Smooth muscle cell (in vitro differentiated cells): ENCODE measurements around the gene TPCN2. TPM values are rescaled to one million over a fixed set of nuclear protein-coding genes. Genes with fewer than 3 reads are reported as not detected.

Experiments used
- DNase-seq: peaks from one replicate; lab custom pipeline; 2025; ENCODE audit not compliant: unreplicated experiment; lab: John Stamatoyannopoulos, UW
- H2AFZ ChIP-seq: fragments of 200-600 bp; sonication (generic); 2 replicates; pipeline ENCODE4 v1.6.0; 2016; ENCODE audit warnings: antibody characterized with exemption, low read depth, mild to moderate bottlenecking
- H3F3A ChIP-seq: fragments of 200-600 bp; sonication (generic); 2 replicates; pipeline ENCODE4 v1.6.0; 2017; ENCODE audit warnings: antibody characterized with exemption, low read depth
- H3K27ac ChIP-seq: fragments of 200-600 bp; sonication (generic); 2 replicates; pipeline ENCODE4 v1.5.1; 2016; ENCODE audit warnings: low read depth, mild to moderate bottlenecking
- H3K27me3 ChIP-seq: fragments of 200-600 bp; sonication (generic); 2 replicates; pipeline ENCODE4 v1.6.1; 2016; ENCODE audit warnings: low read depth, mild to moderate bottlenecking
- H3K36me3 ChIP-seq: fragments of 200-600 bp; sonication (generic); 2 replicates; pipeline ENCODE4 v1.5.1; 2016; ENCODE audit warnings: low read depth
- H3K4me1 ChIP-seq: fragments of 200-600 bp; sonication (generic); 2 replicates; pipeline ENCODE4 v1.5.1; 2016; ENCODE audit warnings: low read depth
- H3K4me2 ChIP-seq: fragments of 200-600 bp; sonication (generic); 2 replicates; pipeline ENCODE4 v1.6.0; 2016; ENCODE audit warnings: mild to moderate bottlenecking
- H3K4me3 ChIP-seq: fragments of 200-600 bp; sonication (generic); 2 replicates; pipeline ENCODE4 v1.5.1; 2016; ENCODE audit warnings: mild to moderate bottlenecking
- H3K79me2 ChIP-seq: fragments of 200-600 bp; sonication (generic); 2 replicates; pipeline ENCODE4 v1.6.0; 2016; ENCODE audit warnings: low read depth, mild to moderate bottlenecking
- H3K9ac ChIP-seq: fragments of 200-600 bp; sonication (generic); 2 replicates; pipeline ENCODE4 v1.6.0; 2016; ENCODE audit warnings: low read depth
- H3K9me3 ChIP-seq: fragments of 200-600 bp; sonication (generic); replicated peaks from 2 replicates; pipeline ENCODE4 v1.5.1; 2016; ENCODE audit warnings: low read depth
- H4K20me1 ChIP-seq: fragments of 200-600 bp; sonication (generic); 2 replicates; pipeline ENCODE4 v1.6.0; 2016; ENCODE audit warnings: low read depth
- WGBS: methylation state at CpG from one replicate; pipeline ENCODE4 v1.1.7; 2016; ENCODE audit warnings: low lambda C conversion rate; 5-methylcytosine and 5-hydroxymethylcytosine counted together
- polyA plus RNA-seq: library from polyadenylated mRNA; unstranded; fragments of >200 nt; fragmentation: Nextera tagmentation; extraction: Ambion mirVana; gene quantifications from 2 replicates; pipeline ENCODE4 v1.2.1, GENCODE V29; 2016
- total RNA-seq: library from RNA; depleted of rRNA; stranded (reverse); fragments of >200 nt; gene quantifications from 2 replicates; pipeline ENCODE4 v1.2.3, GENCODE V29; 2014
- TF ChIP-seq, protein P1 (sequence below): fragments of 200-600 bp; sonication (generic); IDR thresholded peaks from 2 replicates; pipeline ENCODE4 v1.5.1; 2017; ENCODE audit warnings: borderline replicate concordance, mild to moderate bottlenecking, antibody characterized with exemption; ENCODE audit not compliant: insufficient read depth, poor library complexity, severe bottlenecking

Gene TPCN2
- total and polyA plus RNA-seq, 2 experiments from 2014 or later: 7.4 to 10.5 TPM

DNA sequence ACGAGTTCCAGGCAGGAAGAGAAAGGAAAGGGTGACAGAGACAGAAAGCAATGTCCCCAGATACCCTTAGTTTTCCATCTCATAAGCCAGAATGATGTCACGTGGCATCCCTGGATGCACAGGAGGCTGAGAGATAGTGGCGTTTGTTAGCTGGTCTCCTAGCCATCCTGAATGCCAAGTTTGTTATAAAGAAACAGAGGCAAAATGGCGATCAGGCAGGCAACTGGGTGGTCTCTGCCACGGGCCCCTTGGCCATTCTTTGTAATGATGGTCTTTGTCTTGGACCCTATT is 112.3 kb downstream of the TPCN2 start:
- Histone ChIP-seq H2AFZ (no peak overlapping the region), H3K79me2 (no peaks in the 10 kb centered on the region), H3K4me3 (no peak overlapping the region), H3K27ac (no peak overlapping the region), H3K27me3 (no peaks in the 10 kb centered on the region), H3K4me1 (peaks cover 11% of the 10 kb centered on the region), H4K20me1 (no peaks in the 10 kb centered on the region), H3K9ac (no peak overlapping the region), H3K36me3 (no peaks in the 10 kb centered on the region), H3F3A (no peaks in the 10 kb centered on the region), H3K4me2 (no peak overlapping the region), H3K9me3 (peaks cover 3% of the 10 kb centered on the region)
- 74% methylated on average over 5 of the region's 5 CpGs for WGBS
- TF ChIP-seq, protein P1, sequence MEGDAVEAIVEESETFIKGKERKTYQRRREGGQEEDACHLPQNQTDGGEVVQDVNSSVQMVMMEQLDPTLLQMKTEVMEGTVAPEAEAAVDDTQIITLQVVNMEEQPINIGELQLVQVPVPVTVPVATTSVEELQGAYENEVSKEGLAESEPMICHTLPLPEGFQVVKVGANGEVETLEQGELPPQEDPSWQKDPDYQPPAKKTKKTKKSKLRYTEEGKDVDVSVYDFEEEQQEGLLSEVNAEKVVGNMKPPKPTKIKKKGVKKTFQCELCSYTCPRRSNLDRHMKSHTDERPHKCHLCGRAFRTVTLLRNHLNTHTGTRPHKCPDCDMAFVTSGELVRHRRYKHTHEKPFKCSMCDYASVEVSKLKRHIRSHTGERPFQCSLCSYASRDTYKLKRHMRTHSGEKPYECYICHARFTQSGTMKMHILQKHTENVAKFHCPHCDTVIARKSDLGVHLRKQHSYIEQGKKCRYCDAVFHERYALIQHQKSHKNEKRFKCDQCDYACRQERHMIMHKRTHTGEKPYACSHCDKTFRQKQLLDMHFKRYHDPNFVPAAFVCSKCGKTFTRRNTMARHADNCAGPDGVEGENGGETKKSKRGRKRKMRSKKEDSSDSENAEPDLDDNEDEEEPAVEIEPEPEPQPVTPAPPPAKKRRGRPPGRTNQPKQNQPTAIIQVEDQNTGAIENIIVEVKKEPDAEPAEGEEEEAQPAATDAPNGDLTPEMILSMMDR: no peak
- DNase-seq: no peak

DNA sequence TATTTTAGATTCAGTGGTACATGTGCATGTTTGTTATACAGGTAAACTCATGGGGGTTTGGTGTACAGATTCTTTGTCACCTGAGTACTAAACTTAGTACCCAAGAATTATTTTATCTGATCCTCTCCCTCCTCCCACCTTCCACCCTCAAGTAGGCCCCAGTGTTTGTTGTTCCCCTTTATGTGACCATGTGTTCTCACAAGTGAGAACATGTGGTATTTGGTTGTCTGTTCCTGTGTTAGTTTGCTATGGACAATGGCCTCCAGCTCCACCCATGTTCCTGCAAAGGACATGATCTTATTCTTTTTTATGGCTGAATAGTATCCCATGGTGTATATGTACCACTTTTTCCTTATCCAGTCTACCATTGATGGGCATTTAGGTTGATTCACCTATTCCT is 113.8 kb downstream of the TPCN2 start:
- no peaks in the 10 kb centered on the region for H3K4me1 ChIP-seq
- H3F3A ChIP-seq: no peaks in the 10 kb centered on the region
- H3K36me3 ChIP-seq: no peaks in the 10 kb centered on the region
- TF ChIP-seq, protein P1: no peak
- no peak overlapping the region for H2AFZ ChIP-seq
- peaks cover 3% of the 10 kb centered on the region for H3K9me3 ChIP-seq
- H3K27me3 ChIP-seq: no peaks in the 10 kb centered on the region
- DNase-seq: no peak
- H3K4me2 ChIP-seq: no peak overlapping the region
- no peak overlapping the region for H3K9ac ChIP-seq
- no peak overlapping the region for H3K27ac ChIP-seq
- no peak overlapping the region for H3K4me3 ChIP-seq
- H3K79me2 ChIP-seq: no peaks in the 10 kb centered on the region
- no peaks in the 10 kb centered on the region for H4K20me1 ChIP-seq

DNA sequence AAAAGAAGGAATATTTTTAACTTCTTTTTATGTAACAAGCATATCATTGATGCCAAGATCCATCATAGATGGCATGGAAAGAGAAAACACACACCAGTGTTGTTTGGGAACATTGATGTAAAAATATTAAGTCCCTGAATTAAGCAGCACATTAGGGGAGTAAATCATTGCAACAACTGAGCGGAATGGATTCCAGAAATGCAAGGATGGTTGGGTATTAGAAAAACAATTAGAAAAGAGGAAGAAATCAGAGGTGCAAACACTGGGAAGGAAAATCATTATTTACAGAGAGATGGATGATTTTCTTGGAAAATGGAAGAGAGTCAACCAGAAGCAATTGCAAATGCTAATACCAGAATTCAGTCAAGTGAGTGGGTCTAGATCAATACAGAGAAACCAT is 115.1 kb downstream of the TPCN2 start:
- no peak overlapping the region for H3K4me3 ChIP-seq
- no peak overlapping the region for H2AFZ ChIP-seq
- TF ChIP-seq, protein P1: no peak
- H3K36me3 ChIP-seq: no peaks in the 10 kb centered on the region
- WGBS: 95% methylated on average over 1 of the region's 1 CpG
- H3K4me2 ChIP-seq: no peak overlapping the region
- H3F3A ChIP-seq: no peaks in the 10 kb centered on the region
- no peaks in the 10 kb centered on the region for H4K20me1 ChIP-seq
- H3K27ac ChIP-seq: no peak overlapping the region
- H3K4me1 ChIP-seq: no peaks in the 10 kb centered on the region
- peaks cover 3% of the 10 kb centered on the region for H3K9me3 ChIP-seq
- H3K27me3 ChIP-seq: no peaks in the 10 kb centered on the region
- no peak for DNase-seq
- H3K79me2 ChIP-seq: no peaks in the 10 kb centered on the region
- H3K9ac ChIP-seq: no peak overlapping the region

DNA sequence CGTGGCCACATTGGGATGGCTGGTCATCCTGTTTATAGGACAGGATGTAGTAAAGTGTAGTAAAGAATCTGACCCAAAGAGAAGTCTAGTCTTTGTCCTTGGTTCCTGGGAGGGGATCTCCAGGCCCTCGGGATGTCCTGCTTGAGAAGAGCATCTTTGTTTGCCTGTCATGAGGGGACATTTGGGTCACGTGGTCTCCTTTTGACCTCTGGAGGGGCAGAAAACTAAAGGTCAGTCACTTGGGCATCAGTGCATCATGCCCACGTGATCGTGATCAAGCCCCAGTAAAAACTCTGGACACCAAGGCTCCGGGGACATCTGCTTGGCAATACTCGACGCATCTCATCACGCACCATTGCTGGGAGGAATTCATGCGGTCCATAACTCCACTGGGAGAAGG is 116.1 kb downstream of the TPCN2 start:
- Histone ChIP-seq H3K4me1 (no peaks in the 10 kb centered on the region), H3K79me2 (no peaks in the 10 kb centered on the region), H3K36me3 (no peaks in the 10 kb centered on the region), H3K4me3 (no peak overlapping the region), H2AFZ (no peak overlapping the region), H3K27ac (no peak overlapping the region), H4K20me1 (no peaks in the 10 kb centered on the region), H3K4me2 (no peak overlapping the region), H3K9me3 (peaks cover 3% of the 10 kb centered on the region), H3F3A (no peaks in the 10 kb centered on the region), H3K9ac (no peak overlapping the region), H3K27me3 (no peaks in the 10 kb centered on the region)
- TF ChIP-seq, protein P1: no peak
- 84% methylated on average over 10 of the region's 10 CpGs for WGBS
- DNase-seq: no peak
